Measurements from ENCODE around the gene AEBP1.

- TF ChIP-seq CTCF (conservative IDR thresholded peaks at IDR 0.05; ENCODE audit: low read depth, low read length): no peak
- TF ChIP-seq RAD21 (IDR thresholded peaks at IDR 0.05; ENCODE audit: low read length): no peak
- TF ChIP-seq CHD1 (IDR thresholded peaks at IDR 0.05; ENCODE audit: low read depth, low read length): no peak
- TF ChIP-seq, protein P1, sequence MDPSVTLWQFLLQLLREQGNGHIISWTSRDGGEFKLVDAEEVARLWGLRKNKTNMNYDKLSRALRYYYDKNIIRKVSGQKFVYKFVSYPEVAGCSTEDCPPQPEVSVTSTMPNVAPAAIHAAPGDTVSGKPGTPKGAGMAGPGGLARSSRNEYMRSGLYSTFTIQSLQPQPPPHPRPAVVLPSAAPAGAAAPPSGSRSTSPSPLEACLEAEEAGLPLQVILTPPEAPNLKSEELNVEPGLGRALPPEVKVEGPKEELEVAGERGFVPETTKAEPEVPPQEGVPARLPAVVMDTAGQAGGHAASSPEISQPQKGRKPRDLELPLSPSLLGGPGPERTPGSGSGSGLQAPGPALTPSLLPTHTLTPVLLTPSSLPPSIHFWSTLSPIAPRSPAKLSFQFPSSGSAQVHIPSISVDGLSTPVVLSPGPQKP (IDR thresholded peaks at IDR 0.05; ENCODE audit: borderline replicate concordance, low read depth, low read length): no peak
- TF ChIP-seq USF2 (IDR thresholded peaks at IDR 0.05; ENCODE audit: low read depth, low read length): no peak
- TF ChIP-seq POLR2A (IDR thresholded peaks at IDR 0.05; ENCODE audit: low read depth, low read length): no peak
- no peak for TF ChIP-seq RCOR1 (IDR thresholded peaks at IDR 0.05; ENCODE audit: insufficient replicate concordance, low read length)
- no peak for TF ChIP-seq FOS (IDR thresholded peaks at IDR 0.05; ENCODE audit: low read depth, low read length)
- TF ChIP-seq MXI1 (IDR thresholded peaks at IDR 0.05; ENCODE audit: borderline replicate concordance, low read depth, low read length): no peak
- TF ChIP-seq BHLHE40 (IDR thresholded peaks at IDR 0.05; ENCODE audit: low read depth, low read length): no peak
- no peak for TF ChIP-seq MAZ (IDR thresholded peaks at IDR 0.05; ENCODE audit: borderline replicate concordance, low read depth, low read length)
Measured at GRCh38 chr7:44093102-44093641, 11.0 kb upstream of the AEBP1 start.
